NCI-H2107 treated with DMSO at 0.1 percent for 48 hours (cell line): ENCODE measurements around the gene CCNB2.
"Not testable (repeated sequence)": the region's sequence is repeated elsewhere in the genome, so short reads cannot be mapped to it uniquely, and the experiment has no call there.

Source experiments
- DNase-seq: peaks from one replicate; lab custom pipeline; 2025; ENCODE audit not compliant: unreplicated experiment; lab: John Stamatoyannopoulos, UW

CCNB2 gene

DNA sequence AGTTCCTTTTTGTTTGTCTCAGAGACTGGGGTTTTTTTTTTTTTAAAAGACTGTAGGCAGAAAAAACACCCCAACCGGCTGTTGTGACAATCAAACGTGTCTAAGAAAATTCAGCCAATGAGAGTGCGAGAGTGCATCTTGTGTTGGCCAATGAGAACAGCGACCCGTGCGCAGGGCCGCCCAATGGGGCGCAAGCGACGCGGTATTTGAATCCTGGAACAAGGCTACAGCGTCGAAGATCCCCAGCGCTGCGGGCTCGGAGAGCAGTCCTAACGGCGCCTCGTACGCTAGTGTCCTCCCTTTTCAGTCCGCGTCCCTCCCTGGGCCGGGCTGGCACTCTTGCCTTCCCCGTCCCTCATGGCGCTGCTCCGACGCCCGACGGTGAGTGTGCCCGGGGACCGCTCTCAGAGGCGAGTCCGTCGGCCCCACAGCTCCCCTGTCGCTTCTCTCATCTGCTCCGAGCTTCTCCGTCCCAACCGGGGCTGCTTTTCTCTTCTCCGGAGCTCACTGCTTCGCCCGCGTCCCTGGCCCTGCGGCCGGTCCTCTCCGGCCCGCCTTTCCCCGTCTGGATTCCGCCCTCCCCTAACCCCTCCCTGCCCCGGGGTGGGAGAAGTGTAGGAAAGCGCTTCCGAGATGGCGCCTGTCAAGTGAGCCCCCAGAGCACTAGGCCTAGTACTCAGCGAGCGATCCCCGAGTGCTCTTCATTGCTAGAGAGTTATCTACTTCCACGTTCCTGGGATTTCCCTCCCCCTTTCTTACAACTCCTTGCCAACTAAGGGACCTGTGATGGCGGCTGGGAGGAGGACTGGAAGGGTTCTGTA, at the start of gene CCNB2:
Gene CCNB2 (plus strand): TSS at position 235 of the 821 bp plus-strand sequence. CDS start 123 bp downstream, at position 358.
- peak; percentile 73 for DNase-seq

DNA sequence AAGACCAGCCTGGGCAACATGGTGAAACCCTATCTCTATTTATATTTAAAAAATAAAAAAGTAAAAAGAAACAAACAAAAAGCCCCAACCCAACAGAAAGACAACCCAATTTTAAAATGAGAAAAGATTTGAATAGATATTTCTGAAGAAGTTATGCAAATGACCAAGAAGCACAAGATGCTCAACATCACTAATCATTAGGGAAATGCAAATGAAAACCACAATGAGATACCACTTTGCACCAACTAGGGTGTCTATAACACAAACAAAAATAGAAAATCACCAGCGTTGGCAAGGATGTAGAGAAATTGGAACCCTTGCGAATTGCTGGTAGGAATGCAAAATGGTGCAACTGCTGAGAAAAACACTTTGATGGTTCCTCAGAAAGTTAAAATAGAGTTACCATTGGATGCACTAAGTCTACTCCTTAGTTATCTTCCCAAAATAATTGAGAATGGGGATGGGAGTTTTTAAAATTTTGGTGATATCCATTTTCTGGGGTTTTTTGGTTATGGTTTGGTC, 45.8 kb upstream of the CCNB2 start:
- DNase-seq, result no peak

- no peak for DNase-seq
These were observed 44.6 kb upstream of the CCNB2 start for GRCh38 chr15:59060348-59060747.

- no peak for DNase-seq
These were observed 41.9 kb upstream of the CCNB2 start for GRCh38 chr15:59063042-59063441.

- no peak for DNase-seq
These were observed 35.5 kb upstream of the CCNB2 start for GRCh38 chr15:59069430-59069829.

- no peak for DNase-seq
These were observed 30.3 kb upstream of the CCNB2 start for GRCh38 chr15:59074607-59075006.

- no peak for DNase-seq
These were observed 17.2 kb upstream of the CCNB2 start for GRCh38 chr15:59087731-59088130.

DNA sequence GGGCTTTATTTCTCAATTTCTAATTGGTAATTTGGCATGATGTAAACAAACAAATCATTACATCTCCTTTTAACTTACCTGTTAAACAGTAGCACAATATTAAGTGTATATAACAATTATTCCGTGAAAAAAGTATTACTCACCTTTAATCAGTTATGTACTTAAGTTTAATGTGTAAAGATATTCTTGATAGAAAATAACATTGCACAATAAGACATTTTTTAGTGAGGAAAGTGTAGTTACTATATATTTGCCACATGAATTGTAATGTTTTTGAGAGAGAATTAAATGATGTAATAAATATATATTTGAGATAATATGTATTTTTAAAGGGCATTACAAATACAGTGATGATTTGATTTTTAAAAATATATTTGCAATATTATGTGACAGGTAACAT, 10.9 kb upstream of the CCNB2 start:
- no peak for DNase-seq

DNA sequence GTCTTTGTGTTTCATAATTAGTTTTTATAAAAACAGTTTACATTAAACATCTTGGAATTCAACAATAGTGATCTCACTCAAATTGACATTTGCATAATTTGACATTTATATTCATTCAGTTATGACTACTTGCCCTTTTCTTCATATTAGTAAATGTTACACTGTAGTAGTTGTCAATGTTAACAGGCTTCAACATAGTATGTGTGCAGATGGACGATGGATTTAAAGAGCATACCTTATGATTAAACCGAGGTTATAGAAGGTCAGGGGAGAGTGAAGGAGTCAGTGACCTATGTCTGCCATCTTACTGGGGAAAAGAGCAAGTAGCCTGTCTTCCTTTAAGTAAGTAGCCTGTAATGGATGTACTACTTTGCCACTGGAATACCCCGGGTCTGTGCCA, 8.5 kb upstream of the CCNB2 start:
- DNase-seq, result no peak

DNA sequence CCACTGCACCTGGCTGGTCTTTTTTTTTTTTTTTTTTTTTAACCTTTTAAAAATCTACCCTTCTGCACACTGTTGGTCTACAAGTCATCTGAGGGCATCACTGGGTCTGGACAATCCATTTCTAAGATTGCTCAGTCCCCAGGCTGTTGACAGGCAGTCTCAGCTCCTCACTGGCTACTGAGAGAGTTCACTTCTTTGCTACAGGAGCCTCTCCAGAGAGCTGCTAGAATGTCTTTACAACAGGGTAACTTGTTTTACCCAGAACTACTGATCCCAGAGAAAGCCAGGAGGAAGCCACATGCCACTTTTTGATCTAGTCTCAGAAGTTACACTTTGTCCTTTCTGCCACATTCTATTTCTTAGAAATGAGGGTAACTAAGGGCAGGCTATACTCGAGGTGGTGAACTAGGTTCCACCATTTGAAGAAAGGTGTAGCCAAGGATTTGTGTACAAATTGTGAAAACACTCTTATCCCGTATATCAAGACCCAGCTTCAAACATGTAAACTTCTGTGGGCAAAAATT, 5.7 kb upstream of the CCNB2 start:
- no peak for DNase-seq

DNA sequence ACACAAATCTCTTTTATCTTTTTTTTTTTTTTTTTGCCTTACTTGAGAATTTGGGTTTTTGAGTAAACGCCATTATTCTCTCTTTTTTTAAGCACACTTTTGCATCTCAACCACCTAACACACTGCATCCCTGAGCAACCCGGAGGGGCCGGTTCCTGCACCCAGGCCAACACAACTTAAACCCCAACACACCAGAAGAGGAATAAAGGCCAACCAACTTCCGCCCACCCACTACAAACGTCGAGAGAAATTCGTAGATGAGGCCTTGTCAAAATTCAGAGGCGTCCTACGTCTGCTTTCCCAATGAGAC, 389 bp upstream of the CCNB2 start:
- no peak for DNase-seq

- DNase-seq, result no peak
These were observed 908 bp downstream of the CCNB2 start for GRCh38 chr15:59105854-59106253.

GRCh38 chr15:59111251-59111650, 6.3 kb downstream of the CCNB2 start:
- no peak for DNase-seq

- no peak for DNase-seq
These were observed 10.1 kb downstream of the CCNB2 start for GRCh38 chr15:59115047-59115446.

DNA sequence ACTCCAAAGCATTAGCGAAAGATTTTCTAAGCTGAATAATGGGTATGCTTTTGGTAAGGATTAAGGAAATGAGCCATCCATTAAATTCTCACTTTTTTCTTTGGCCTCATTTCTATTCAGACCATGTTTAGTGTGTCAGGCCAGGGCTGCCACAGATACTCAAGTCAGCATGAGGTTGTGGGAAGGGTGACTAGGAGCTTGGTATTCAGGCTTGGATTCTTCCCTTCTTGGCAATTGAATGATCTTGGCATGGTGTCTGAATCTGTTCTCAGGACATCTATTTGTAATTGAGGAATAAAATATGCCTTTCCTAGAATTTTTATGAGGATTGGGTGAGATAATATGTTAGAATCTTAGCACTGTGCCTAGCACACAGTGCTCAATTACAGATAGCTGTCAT, 11.2 kb downstream of the CCNB2 start:
- no peak for DNase-seq

DNA sequence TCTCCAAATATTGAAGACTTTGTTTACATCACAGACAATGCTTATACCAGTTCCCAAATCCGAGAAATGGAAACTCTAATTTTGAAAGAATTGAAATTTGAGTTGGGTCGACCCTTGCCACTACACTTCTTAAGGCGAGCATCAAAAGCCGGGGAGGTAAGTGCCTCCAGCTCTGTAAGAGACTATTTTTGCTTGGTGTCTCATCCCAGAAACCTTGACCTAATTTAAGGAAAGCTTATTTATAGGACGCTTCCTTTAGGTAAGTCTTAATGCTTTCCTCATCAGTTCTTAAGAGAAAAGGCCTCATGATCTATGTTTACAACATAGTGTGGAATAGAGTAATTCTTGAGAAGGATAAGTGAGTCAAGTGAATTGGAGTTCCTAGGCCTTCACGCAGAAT, 11.8 kb downstream of the CCNB2 start:
- no peak for DNase-seq

DNA sequence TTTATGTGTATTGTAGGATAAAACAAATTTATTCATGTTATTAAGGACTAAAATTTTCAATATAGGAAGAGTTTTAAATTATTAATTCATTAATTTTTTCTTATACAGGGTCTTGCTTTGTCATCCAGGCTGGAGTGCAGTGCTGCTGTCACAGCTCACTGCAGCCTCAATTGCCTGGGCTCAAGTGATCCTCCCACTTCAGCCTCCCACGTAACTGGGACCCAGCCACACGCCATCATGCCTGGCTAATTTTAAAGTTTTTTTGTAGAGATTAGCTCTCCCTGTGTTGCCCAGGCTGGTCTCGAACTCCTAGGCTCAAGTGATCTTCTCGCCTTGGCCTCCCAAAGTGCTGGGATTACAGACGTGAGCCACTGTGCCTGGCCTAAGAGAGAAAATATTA, 14.7 kb downstream of the CCNB2 start:
- DNase-seq, result no peak

- no peak for DNase-seq
These were observed 16.0 kb downstream of the CCNB2 start for GRCh38 chr15:59120937-59121336.

DNA sequence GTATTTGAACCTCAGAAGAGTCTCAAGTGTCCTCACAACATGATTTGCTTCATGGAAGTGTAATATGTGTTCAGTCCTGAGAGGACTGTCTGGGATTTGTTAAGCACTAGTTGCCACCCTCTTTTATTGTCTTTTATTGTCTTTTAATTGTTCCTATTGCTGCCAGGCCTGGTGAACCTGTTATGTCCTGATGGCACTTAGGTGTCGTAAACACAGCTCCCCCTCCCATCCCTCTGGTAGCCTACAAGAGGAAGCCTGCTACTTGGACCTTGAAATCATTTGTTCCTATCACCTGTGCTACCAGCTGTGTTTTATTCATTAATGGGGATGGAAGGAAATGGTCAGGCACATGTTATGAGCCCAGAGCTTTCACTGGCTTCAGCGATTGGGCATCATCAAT, 19.3 kb downstream of the CCNB2 start:
- DNase-seq, result no peak

GRCh38 chr15:59125683-59126082, 20.7 kb downstream of the CCNB2 start:
- not testable (repeated sequence) for DNase-seq

GRCh38 chr15:59127255-59127654, 22.3 kb downstream of the CCNB2 start:
- DNase-seq, result not testable (repeated sequence)

DNA sequence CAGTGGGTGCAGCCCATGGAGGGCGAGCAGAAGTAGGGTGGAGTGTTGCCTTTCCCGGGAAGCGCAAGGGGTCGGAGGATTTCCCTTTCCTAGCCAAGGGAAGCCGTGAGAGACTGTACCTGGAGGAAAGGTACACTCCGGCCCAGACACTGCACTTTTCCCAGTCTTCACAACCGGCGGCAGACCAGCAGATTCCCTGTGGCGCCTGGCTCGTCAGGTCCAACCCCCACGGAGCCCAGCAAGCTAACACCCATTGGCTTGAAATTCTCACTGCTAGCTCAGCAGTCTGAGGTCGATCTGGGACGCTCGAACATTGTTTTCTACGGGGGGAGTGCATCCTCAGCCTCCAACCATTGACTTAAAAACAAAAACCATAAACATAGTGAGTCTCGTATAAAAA, 26.5 kb downstream of the CCNB2 start:
- no peak for DNase-seq
